K562 (cell line): ENCODE measurements around the gene RERE. TPM values are rescaled to one million over a fixed set of nuclear protein-coding genes. Genes with fewer than 3 reads are reported as not detected.

ENCODE experiments used
- ATAC-seq: fragments of 200-7000 bp; cut with Tn5 transposase; 3 replicates; pipeline ENCODE4 v1.9.1; 2020; ENCODE audit warnings: moderate library complexity
- BruUV-seq: library from RNA; stranded (reverse); fragments of 400-500 nt; replicated peaks from 2 replicates; lab custom pipeline; 2021; lab: Mats Ljungman, UMichigan
- CTCF ChIA-PET: fragments of 300-600 bp; formaldehyde crosslinking; extraction: SDS; loops from one replicate; lab custom pipeline; 2021; ENCODE audit warnings: low intra/inter-chr PET ratio; lab: Yijun Ruan, JAX
- POLR2A ChIA-PET: fragments of 300-600, 350-650 bp; sonication (Branson Sonifier 250); formaldehyde crosslinking; extraction: SDS; loops from one replicate; lab custom pipeline; 2021; ENCODE audit warnings: antibody characterized with exemption, inconsistent platforms; lab: Yijun Ruan, JAX
- DNase-seq, 4 experiments: peaks; one replicate each; pipeline versions ENCODE4 v3.0.0 to v3.0.0-alpha.2; 2011 to 2018; ENCODE audit warnings: low spot score in 3 of 4, mixed read lengths in 3 of 4; ENCODE audit errors: extremely low read depth in 1 of 4
- FAIRE-seq: peaks from 2 replicates; lab custom pipeline; 2011; peaks lifted over from hg19 to GRCh38; lab: Jason Lieb, UNC
- H2AFZ ChIP-seq: 2 replicates; pipeline ENCODE4 v1.6.0; 2011; ENCODE audit warnings: low read depth, low read length, control low read depth, inconsistent platforms
- H3K27ac ChIP-seq: fragments of 200-600 bp; 3 replicates; pipeline ENCODE4 v1.8.0; 2011; ENCODE audit warnings: low read depth, mild to moderate bottlenecking, control low read depth, inconsistent platforms, low read length, moderate library complexity, mixed read lengths; ENCODE audit errors: extremely low read depth
- H3K27me3 ChIP-seq, 2 experiments: fragments of 300-600 bp in 1 of 2; 2 replicates in 1 of 2; 3 replicates in 1 of 2; pipeline versions ENCODE4 v1.6.0 to v1.8.0; 2011; ENCODE audit warnings: inconsistent platforms in 2 of 2, low read length in 2 of 2, mild to moderate bottlenecking in 1 of 2, mixed read lengths in 1 of 2, moderate library complexity in 1 of 2; ENCODE audit not compliant: control insufficient read depth in 2 of 2, insufficient read depth in 2 of 2
- H3K36me3 ChIP-seq: fragments of 300-600 bp; 3 replicates; pipeline ENCODE4 v1.8.0; 2011; ENCODE audit warnings: mild to moderate bottlenecking, low read length, inconsistent platforms; ENCODE audit not compliant: control insufficient read depth, insufficient read depth
- H3K4me1 ChIP-seq, 2 experiments: fragments of 200-600 bp in 1 of 2; replicated peaks in 1 of 2; 2 replicates in 1 of 2; 3 replicates in 1 of 2; pipeline versions ENCODE4 v1.5.1 to v1.8.0; 2011; ENCODE audit warnings: inconsistent platforms in 2 of 2, low read length in 2 of 2, mild to moderate bottlenecking in 1 of 2, mixed read lengths in 1 of 2, moderate library complexity in 1 of 2; ENCODE audit not compliant: control insufficient read depth in 2 of 2, insufficient read depth in 2 of 2
- H3K4me2 ChIP-seq: 2 replicates; pipeline ENCODE4 v1.6.1; 2011; ENCODE audit warnings: low read length, control low read depth, inconsistent platforms, mixed read lengths; ENCODE audit not compliant: insufficient read depth
- H3K4me3 ChIP-seq: fragments of 200-600 bp; sonication (generic), shearing (Covaris generic); 2 replicates; pipeline ENCODE4 v1.5.1; 2016; ENCODE audit warnings: control low read depth, inconsistent platforms
- H3K79me2 ChIP-seq: fragments of 200-600 bp; 3 replicates; pipeline ENCODE4 v1.8.0; 2011; ENCODE audit warnings: low read length, inconsistent platforms; ENCODE audit not compliant: control insufficient read depth, insufficient read depth
- H3K9ac ChIP-seq, 2 experiments: 2 replicates each; pipeline versions ENCODE4 v1.6.0 to v1.6.1; 2011; ENCODE audit warnings: low read depth in 2 of 2, low read length in 2 of 2, control low read depth in 1 of 2, inconsistent platforms in 1 of 2, mild to moderate bottlenecking in 1 of 2, mixed read lengths in 1 of 2; ENCODE audit not compliant: insufficient read depth in 1 of 2
- H3K9me1 ChIP-seq: one replicate; pipeline ENCODE4 v1.6.0; 2011; ENCODE audit warnings: inconsistent platforms, mild to moderate bottlenecking, low read length, moderate library complexity; ENCODE audit not compliant: control insufficient read depth, insufficient read depth
- H3K9me3 ChIP-seq: replicated peaks from 2 replicates; pipeline ENCODE4 v1.5.1; 2011; ENCODE audit warnings: low read depth, low read length, inconsistent platforms; ENCODE audit not compliant: control insufficient read depth, insufficient read depth
- H4K20me1 ChIP-seq: replicated peaks from 2 replicates; pipeline ENCODE4 v1.6.1; 2011; ENCODE audit warnings: low read length, inconsistent platforms, mixed read lengths; ENCODE audit not compliant: control insufficient read depth, insufficient read depth
- BCLAF1 ChIP-seq, 2 experiments: fragments of 450-650 bp in 1 of 2; IDR thresholded peaks; 2 replicates each; pipeline ENCODE4 v1.6.1; 2011 to 2017; ENCODE audit warnings: low read depth in 2 of 2, antibody characterized with exemption in 1 of 2, borderline replicate concordance in 1 of 2, low read length in 1 of 2, mild to moderate bottlenecking in 1 of 2, mixed read lengths in 1 of 2; ENCODE audit not compliant: control insufficient read depth in 1 of 2
- BDP1 ChIP-seq: IDR thresholded peaks from 3 replicates; pipeline ENCODE4 v1.6.1; 2011; ENCODE audit not compliant: insufficient read length, insufficient read depth
- ELK3 ChIP-seq: fragments of 450-650 bp; formaldehyde crosslinking; IDR thresholded peaks from 2 replicates; pipeline ENCODE4 v1.4.0; 2020; ENCODE audit warnings: mild to moderate bottlenecking
- ESRRA ChIP-seq: fragments of 450-650 bp; IDR thresholded peaks from 2 replicates; pipeline ENCODE4 v1.6.1; 2014; ENCODE audit warnings: low read depth, mild to moderate bottlenecking, moderate library complexity, borderline replicate concordance
- FOXJ3 ChIP-seq: sonication (generic); formaldehyde crosslinking; IDR thresholded peaks from 2 replicates; pipeline ENCODE4 v1.4.0; 2020; ENCODE audit warnings: mild to moderate bottlenecking, missing genetic modification reagents
- HNRNPK ChIP-seq: fragments of 200-400 bp; formaldehyde crosslinking; IDR thresholded peaks from one replicate; pipeline ENCODE4 v1.6.1; 2018; ENCODE audit warnings: mild to moderate bottlenecking, low read depth, low read length; ENCODE audit not compliant: poor library complexity, severe bottlenecking
- MTA2 ChIP-seq: fragments of 450-650 bp; IDR thresholded peaks from 2 replicates; pipeline ENCODE4 v1.6.1; 2016; ENCODE audit warnings: low read depth
- POLR2H ChIP-seq: IDR thresholded peaks from 2 replicates; pipeline ENCODE4 v1.6.1; 2016; ENCODE audit warnings: missing genetic modification characterization, low read depth, mild to moderate bottlenecking, control low read depth, missing compliant biosample characterization, moderate library complexity
- SIN3A ChIP-seq, 2 experiments: fragments of 150-350 bp in 1 of 2; IDR thresholded peaks; 2 replicates each; pipeline ENCODE4 v1.6.1; 2011 to 2016; ENCODE audit warnings: borderline replicate concordance in 2 of 2, low read depth in 2 of 2, low read length in 2 of 2, mild to moderate bottlenecking in 2 of 2, moderate library complexity in 2 of 2; ENCODE audit not compliant: control insufficient read depth in 1 of 2
- TEAD2 ChIP-seq: fragments of 450-650 bp; IDR thresholded peaks from 2 replicates; pipeline ENCODE4 v1.6.1; 2016; ENCODE audit warnings: missing genetic modification characterization, control low read depth, missing compliant biosample characterization
- ZFX ChIP-seq: sonication (generic); formaldehyde crosslinking; IDR thresholded peaks from 2 replicates; pipeline ENCODE4 v1.8.0; 2022; ENCODE audit warnings: mild to moderate bottlenecking, missing genetic modification reagents, moderate library complexity
- ZNF239 ChIP-seq: fragments of 250-450 bp; sonication (Bioruptor Pico); IDR thresholded peaks from 2 replicates; pipeline ENCODE4 v1.4.0; 2020; ENCODE audit warnings: mild to moderate bottlenecking
- ZNF263 ChIP-seq: sonication (generic); formaldehyde crosslinking; IDR thresholded peaks from 2 replicates; pipeline ENCODE4 v1.8.0; 2022; ENCODE audit warnings: mild to moderate bottlenecking, missing genetic modification reagents, borderline replicate concordance
- ZNF354B ChIP-seq: fragments of 250-450 bp; sonication (Bioruptor Pico); IDR thresholded peaks from 2 replicates; pipeline ENCODE4 v1.4.0; 2020
- ZNF766 ChIP-seq: fragments of 200-800 bp; sonication (Bioruptor generic); conservative IDR thresholded peaks from 2 replicates; pipeline ENCODE4 v1.6.1; 2016; ENCODE audit warnings: missing genetic modification characterization, missing compliant biosample characterization
- WGBS: fragments of 100-300 bp; shearing (Covaris generic); methylation state at CpG from one replicate; pipeline ENCODE4 v1.1.6; 2016; ENCODE audit warnings: low coverage, mixed read lengths; ENCODE audit not compliant: insufficient coverage; ENCODE audit errors: missing lambda C conversion rate; 5-methylcytosine and 5-hydroxymethylcytosine counted together
- in situ Hi-C: fragments of 300-500 bp; cut with MboI; formaldehyde crosslinking; loops from 4 replicates; pipeline ENCODE4 v1.15.0; 2018; ENCODE audit warnings: inconsistent platforms, mixed read lengths
- intact Hi-C: fragments of 100-400 bp; cut with micrococcal nuclease; formaldehyde crosslinking; loops from 2 replicates; pipeline ENCODE4 v1.14.2; 2022
- polyA plus RNA-seq, 8 experiments: library from polyadenylated mRNA; depleted of rRNA in 4 of 8; stranded (reverse) in 5 of 8; unstranded in 3 of 8; fragments of >200 nt; fragmentation: Nextera tagmentation in 2 of 8; fragmentation: Illumina TruSeq in 1 of 8; extraction: Ambion mirVana in 2 of 8; extraction: Trizol in 1 of 8; gene quantifications; 2 replicates each; pipeline versions ENCODE4 v1.2.1 to v1.2.3, GENCODE V29; 2011 to 2014; ENCODE audit warnings: inconsistent platforms in 1 of 8, missing spikeins in 1 of 8
- total RNA-seq, 7 experiments: library from RNA; depleted of rRNA in 6 of 7; stranded (reverse); fragments of >200 nt in 6 of 7; fragmentation: Illumina TruSeq in 2 of 7; extraction: Trizol in 2 of 7; gene quantifications; 2 replicates each; pipeline versions ENCODE4 v1.2.1 to v1.2.3, GENCODE V29; 2011 to 2021; ENCODE audit warnings: low replicate concordance in 1 of 7

RERE gene
- total and polyA plus RNA-seq, 9 of the 15 experiments (the other 6 are each of a cell fraction or from before 2014, with no cell fraction given), result 3.0 to 51.5 (median 13.4) TPM

GRCh38 chr1:8547791-8548190, 269.6 kb downstream of the RERE start (continued):
- TF ChIP-seq SIN3A (IDR thresholded peaks at IDR 0.05; ENCODE audit: borderline replicate concordance in 2 of 2, control insufficient read depth in 1 of 2, low read depth in 2 of 2, low read length in 2 of 2) (no peak), ELK3 (CRISPR knock-in tag) (no peak), HNRNPK (no peak), FOXJ3 (no peak), ZNF354B (CRISPR knock-in tag) (no peak), TEAD2 (no peak), ESRRA (no peak), MTA2 (no peak), POLR2H (tag) (no peak), ZNF766 (no peak)

GRCh38 chr1:8545078-8545477, 272.4 kb downstream of the RERE start:
- ChIA-PET POLR2A (interaction anchor here (1.7 kb wide), 1 partner anchor 9 kb away, joined by 4 read pairs; no protein-coding TSS in a partner anchor), CTCF (no interaction called here)
- no peak for FAIRE-seq
- TF ChIP-seq ZNF263 (CRISPR knock-in tag), result no peak
- TF ChIP-seq ZFX (CRISPR knock-in tag), result no peak
- no peak for TF ChIP-seq SIN3A (IDR thresholded peaks at IDR 0.05; ENCODE audit: borderline replicate concordance in 2 of 2, control insufficient read depth in 1 of 2, low read depth in 2 of 2, low read length in 2 of 2)
- TF ChIP-seq BCLAF1 (IDR thresholded peaks at IDR 0.05; ENCODE audit: borderline replicate concordance in 1 of 2, control insufficient read depth in 1 of 2, low read depth in 2 of 2, low read length in 1 of 2), result no peak
- no peak for TF ChIP-seq BDP1
- no peak for TF ChIP-seq ZNF239 (CRISPR knock-in tag)

More at GRCh38 chr1:8545078-8545477, 272.4 kb downstream of the RERE start:
- intact Hi-C loops, result no loop called here
- Histone ChIP-seq H2AFZ (no peak overlapping the region), H3K9me1 (no peaks in the 10 kb centered on the region), H3K27me3 (no peaks in the 10 kb centered on the region), H3K4me2 (no peak overlapping the region), H4K20me1 (no peaks in the 10 kb centered on the region), H3K36me3 (peaks cover 23% of the 10 kb centered on the region; the same call in 2 of the 3 replicates), H3K4me1 (peaks cover 3 to 20% of the 10 kb centered on the region in 2 experiments; a peak in 3 of 5 replicates), H3K4me3 (no peak overlapping the region), H3K79me2 (peaks cover 7% of the 10 kb centered on the region; the same call in 2 of the 3 replicates), H3K27ac (no peak overlapping the region), H3K9ac (no peak overlapping the region), H3K9me3 (peaks cover 5% of the 10 kb centered on the region; the same call in 1 of the 2 replicates)
- 92% methylated on average over 6 of the region's 6 CpGs for WGBS
- in situ Hi-C loops, result no loop called here
- DNase-seq (no peak), ATAC-seq (no peak)
- no TSS peak for BruUV-seq
